TTC549 (cell line): ENCODE results near the gene ASPM.
A peak's percentile ranks its signal among the peaks of the same experiment; 100 is the strongest.

ENCODE experiments used
- FAIRE-seq: peaks from 2 replicates; lab custom pipeline; 2012; peaks lifted over from hg19 to GRCh38; lab: Jason Lieb, UNC

ASPM gene, protein sequence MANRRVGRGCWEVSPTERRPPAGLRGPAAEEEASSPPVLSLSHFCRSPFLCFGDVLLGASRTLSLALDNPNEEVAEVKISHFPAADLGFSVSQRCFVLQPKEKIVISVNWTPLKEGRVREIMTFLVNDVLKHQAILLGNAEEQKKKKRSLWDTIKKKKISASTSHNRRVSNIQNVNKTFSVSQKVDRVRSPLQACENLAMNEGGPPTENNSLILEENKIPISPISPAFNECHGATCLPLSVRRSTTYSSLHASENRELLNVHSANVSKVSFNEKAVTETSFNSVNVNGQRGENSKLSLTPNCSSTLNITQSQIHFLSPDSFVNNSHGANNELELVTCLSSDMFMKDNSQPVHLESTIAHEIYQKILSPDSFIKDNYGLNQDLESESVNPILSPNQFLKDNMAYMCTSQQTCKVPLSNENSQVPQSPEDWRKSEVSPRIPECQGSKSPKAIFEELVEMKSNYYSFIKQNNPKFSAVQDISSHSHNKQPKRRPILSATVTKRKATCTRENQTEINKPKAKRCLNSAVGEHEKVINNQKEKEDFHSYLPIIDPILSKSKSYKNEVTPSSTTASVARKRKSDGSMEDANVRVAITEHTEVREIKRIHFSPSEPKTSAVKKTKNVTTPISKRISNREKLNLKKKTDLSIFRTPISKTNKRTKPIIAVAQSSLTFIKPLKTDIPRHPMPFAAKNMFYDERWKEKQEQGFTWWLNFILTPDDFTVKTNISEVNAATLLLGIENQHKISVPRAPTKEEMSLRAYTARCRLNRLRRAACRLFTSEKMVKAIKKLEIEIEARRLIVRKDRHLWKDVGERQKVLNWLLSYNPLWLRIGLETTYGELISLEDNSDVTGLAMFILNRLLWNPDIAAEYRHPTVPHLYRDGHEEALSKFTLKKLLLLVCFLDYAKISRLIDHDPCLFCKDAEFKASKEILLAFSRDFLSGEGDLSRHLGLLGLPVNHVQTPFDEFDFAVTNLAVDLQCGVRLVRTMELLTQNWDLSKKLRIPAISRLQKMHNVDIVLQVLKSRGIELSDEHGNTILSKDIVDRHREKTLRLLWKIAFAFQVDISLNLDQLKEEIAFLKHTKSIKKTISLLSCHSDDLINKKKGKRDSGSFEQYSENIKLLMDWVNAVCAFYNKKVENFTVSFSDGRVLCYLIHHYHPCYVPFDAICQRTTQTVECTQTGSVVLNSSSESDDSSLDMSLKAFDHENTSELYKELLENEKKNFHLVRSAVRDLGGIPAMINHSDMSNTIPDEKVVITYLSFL (N-terminal part only)

DNA sequence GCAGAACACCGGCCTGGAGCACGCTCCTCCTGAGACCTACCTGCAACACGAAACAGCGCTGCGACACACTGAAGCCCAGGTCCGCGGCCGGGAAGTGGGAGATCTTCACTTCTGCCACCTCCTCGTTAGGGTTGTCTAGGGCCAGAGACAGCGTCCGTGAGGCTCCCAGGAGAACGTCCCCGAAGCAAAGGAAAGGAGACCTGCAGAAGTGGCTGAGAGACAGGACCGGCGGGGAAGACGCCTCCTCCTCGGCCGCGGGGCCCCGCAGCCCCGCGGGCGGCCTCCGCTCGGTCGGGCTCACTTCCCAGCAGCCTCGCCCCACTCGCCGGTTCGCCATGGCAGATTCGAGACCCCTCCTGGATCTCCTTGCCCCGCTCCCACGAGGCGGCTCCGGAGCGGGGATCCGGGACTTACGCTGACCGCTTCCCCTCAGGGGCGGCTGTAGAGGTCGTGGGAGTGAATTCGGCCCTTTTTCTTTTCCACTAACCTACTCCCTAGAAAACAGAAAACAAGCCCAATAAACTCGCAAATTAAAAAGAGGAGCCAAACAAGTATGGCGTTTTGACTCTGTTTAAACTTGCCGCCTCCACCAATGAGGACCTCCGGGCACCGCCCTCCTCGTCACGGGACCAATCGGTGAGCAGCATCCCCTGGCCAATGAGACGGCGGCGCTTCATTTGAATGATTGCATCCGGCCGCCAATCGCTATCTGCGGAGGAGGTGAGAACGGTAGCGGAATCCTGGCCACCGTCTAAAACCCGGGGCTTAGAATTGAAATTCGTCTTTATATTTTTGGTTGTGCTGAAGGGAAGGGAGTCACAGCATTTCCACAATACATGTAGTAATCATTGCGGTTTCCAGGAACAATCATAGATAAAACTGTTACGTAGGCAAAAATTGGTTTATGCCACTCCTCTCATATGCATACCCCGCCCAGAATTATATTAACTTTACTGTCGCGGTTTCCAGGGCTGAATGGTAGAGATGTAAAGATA, at the start of gene ASPM:
Gene ASPM, minus strand, starts transcription at position 569 of the 995 bp plus-strand sequence. Its CDS starts 232 bp downstream, at position 337.
- peak; percentile 99 for FAIRE-seq

DNA sequence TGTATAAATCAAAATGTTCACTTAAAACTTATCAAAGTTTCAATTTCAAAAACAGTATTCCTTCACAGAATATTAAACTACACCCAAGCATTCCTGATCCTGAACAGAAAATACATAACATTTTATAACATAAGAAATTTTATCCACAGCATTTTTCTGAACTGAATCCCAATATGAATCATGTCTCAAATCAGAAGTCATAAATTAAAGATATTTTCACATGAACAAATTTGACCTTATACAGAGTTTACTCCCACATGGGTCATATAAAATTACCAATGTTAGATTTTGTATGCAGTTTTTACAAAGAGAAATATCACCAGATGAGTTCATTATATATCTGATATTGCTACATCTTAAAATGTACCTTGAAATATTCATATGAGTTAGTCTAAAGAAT, 48.6 kb upstream of the ASPM start:
- peak; percentile 43 for FAIRE-seq

DNA sequence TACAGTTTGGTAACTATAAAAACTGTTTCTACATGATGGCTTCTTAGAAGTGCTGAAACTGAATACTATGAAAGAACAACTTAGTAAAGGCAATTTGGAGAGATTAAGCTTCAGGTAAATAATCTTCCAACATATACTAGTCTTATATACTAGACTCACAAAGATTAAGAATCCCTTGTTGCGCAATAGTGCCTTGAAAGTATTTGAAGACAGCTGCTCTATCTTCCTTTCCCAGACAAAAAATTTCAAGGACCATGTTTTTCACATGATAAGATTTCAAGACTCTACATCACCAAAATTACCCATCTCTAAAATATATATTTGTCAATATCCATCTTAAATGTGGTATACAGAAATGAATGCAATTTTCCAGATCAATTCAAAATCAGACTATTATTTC, 37.7 kb upstream of the ASPM start:
- FAIRE-seq: no peak

DNA sequence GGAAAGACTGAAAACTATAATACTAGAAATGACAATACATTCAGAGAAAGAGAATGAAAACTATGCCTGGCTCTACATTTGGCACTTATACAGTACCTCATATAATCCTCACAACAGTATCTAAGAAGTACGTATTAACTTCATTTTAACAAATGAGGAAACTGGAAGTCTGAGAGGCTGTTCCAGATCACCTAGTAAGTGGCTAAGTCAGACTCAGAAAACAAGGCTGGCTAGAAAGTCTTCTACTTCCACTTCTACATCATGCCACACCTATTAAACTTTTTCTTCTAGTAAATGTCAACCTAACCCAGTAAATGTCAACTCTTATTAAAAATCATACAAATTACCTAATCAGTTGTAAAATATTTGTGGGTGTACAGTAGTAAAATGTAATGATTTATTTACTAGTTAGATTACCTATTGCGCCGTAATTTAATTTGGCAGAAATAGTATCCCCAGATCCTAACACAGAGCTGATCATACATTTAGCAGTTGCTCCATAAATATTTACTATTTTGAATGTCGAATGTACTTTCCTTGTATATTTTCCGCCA, 36.8 kb upstream of the ASPM start:
- no peak for FAIRE-seq

DNA sequence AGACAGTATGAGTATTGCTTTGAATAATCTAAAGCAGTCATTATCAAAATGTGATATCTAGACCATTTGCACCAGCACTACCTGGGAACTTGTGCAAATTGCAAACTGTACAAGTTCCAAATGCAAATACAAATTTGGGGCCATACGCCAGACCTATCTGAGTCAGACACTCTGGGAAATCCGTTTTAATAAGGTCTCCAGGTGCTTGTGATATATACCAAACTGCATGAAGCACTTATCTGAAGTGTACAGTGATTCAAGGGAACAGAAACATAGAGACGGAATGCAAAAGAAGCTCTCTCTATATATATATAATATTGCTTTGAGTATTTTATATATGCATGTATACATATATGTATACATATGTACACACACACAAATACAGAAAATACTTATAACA, 36.2 kb upstream of the ASPM start:
- no peak for FAIRE-seq

DNA sequence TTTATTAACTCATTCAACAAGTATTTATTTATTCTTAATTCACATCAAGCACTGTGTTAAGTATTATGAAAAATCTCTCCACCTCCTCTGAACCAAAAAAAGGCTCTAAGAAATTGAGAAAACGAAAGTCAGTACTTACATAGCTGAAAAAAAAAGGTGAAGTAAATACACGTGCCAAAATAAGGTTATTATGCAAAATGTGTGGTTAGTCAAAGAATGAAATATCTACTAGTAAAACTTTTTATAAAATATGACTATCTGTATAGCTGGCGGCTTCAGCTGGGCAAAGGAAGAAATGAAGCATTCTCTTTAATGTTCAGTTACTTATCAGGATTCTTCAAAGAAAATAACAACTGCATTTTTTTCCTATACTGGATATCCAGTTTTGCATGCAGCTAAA, 35.5 kb upstream of the ASPM start:
- no peak for FAIRE-seq

DNA sequence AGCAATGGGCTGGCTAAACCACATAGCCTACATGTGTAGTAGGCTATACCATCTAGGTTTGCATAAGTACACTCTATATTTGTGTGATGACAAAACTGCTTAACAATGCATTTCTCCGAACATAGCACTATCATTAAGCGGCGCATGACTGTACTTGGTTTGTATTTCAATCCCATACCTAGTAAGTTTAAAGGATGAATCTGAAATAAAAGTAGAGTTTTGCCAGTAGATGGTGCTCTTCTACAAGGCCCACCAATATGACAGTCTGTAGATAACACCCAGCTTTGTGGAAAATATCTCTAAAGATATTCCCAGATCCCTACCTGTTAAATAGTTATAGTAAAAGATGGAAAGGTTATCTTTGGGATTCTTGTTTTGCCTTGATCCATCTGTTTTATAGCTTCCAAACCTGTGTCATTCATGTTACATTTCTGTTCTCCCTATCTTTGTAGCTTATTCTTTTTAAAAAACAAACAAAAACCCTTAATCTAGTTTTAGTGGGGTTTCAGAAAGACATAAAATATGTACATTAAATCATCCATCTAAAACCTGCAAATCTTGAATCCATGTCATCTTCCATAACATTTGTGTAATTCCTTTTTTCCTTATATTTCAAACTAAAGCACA, 33.9 kb upstream of the ASPM start:
- peak; percentile 94 for FAIRE-seq

DNA sequence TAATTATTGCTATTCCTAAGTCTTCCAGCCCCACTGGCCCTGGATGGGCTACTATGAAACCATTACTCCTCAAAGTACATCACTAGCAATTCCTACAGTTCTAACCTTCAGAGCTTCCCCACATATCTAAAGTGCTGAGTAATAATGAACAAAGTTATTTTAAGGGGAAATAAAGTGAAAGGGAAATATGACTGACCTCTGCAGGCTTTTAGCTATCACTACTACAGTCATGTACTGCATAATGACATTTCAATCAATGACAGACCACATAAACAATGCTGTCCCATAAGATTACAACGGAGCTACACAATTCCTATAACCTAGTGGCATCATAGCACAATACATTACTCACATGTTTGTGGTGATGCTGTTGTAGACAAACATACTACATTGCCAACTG, 32.5 kb upstream of the ASPM start:
- no peak for FAIRE-seq

DNA sequence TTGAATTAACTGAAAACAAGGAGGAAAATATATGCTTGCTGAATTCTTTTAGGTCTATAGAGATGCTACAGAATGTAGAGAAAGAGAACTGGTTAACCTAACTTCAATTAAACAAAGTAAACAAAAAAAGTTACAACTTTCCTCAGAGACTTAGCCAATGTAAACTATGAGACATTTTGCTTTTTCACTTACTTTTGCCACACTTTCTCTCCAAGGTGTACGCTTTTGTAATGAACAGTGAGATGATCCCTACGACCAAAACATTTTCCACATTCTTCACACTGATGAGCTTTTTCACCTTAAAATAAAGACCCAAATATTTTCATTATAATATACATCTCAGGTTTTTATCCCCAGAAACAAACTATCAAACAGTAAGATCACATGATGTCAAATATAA, 28.3 kb upstream of the ASPM start:
- peak; percentile 22 for FAIRE-seq

DNA sequence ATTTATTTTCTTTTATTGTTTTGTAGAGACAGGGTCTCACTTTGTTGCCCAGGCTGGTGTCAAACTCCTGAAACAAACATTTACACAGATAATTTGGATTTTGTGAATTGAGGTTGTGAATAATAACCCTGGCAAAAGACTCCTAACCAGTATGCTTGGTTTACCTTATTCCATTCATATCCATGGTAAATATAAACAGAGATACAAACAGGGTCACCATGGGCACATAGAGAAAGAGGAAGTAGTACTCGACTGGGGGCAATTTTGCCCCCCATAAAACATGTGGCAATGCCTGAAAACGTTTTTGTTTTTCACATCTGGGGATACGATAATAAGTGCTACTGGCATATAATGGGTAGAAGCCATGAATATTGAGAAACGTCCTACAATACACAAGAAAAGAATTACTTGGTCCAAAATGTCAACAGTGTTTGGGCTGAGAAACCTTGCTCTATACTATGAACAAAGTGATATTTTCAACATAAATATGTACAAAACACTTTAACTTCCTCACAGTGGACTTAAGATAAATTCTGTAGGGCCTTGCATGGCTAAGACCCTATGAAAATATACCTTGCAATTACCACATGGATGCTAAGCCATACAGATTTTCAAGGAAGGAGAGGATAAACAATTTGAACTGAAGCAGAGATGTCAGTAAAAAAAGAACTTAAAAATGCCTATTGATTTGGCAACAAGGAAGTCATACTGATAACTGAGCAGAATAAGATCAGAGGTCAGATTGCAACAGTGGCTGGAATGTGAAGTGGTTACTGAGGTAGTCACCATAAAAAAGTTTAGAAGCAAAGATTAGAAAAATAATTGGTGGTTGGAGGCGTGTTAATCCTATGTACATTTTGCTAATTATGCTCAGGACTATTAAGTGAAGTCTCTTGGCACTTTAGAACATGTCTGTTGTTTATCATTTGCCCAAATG, 27.4 kb upstream of the ASPM start:
- no peak for FAIRE-seq

DNA sequence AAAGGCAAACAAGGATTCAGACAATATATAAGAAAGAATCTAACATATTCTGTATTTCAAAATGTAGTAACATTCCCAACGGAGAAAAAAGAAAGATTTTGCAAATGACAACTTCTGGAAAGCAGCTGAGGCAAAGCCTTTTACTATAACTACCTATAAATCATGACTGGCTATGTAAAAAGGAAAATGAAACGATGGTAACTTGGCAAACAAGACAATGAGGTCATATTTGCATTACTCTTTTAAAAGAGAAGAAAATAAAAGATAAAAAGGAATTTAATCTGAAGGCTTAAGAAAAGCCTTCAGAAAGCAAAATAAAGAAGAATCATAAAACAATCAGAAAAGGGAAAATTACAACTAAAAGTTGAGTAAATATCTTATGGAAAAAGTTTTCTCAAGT, 25.1 kb upstream of the ASPM start:
- FAIRE-seq: no peak

DNA sequence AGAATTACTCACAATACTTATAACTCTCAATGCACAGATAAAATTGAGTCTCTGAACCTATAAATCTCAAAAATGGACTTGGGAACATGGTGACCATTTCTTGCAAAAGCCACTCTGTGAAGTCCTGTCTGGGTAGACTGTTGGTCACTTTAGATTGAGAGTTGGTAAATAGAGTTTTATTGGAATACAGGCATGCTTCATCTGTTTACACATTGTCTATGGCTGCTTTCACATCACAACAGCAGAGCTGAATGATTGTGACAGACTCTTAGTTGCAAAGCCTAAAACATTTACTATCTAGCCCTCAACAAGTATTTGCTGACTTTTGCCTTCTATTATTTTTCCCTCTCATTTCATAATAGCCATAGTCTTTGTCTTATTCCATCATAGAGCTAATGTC, 24.1 kb upstream of the ASPM start:
- FAIRE-seq: no peak

DNA sequence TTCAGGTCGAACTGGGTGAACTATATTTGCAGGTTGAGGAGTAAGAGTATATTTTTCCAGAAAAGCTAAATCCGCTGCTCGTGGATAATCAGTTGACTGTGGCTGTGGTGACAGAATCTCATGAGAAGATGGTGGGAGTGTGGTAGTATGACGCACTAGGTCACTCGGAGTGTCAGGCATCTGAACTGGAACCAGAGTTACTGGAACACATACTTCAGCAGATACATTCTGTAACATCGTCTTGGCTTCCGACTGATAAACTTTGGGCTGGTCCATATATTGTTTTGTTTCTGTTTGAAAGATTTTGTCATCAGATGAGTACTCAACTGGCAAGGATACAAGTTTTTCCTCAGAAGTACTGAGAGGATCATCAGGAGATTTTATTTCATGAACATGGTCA, 13.0 kb upstream of the ASPM start:
- FAIRE-seq: no peak

DNA sequence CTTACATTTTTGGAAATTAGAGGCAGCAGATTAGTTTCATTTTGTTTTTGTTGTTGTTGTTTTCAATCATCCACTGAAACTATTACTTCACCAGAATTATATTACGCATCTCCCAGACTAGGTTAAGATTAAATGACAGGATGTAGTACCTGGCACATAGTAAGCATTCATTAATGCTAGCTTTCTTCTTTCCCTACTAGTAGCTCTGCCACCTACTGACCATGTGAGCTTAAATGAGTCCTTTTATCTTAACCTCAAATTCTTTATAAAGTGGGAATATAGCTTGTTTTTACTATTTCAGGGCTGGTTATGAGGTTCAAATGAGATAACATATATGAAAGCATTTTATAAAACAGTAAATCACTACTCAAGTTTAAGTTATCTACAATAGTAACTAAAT, 10.2 kb upstream of the ASPM start:
- FAIRE-seq: no peak

DNA sequence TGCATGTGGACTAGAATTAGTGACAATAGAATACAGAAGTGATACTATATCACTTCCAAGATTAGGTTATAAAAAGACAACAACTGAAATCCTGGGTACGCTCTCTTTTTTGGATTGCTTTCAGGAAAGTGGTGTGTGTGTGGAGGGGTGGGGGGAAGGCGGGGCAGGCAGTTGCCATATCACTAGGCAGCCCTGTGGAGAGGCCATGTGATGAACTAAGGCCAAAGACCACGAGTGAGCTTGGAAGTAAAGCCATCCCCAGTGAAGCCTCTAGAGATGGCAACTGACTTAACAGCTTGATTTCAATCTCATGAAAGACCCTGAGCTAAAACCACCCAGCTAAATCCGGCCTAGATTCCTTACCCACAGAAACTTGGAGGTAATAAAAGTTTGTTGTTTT, 6.2 kb upstream of the ASPM start:
- FAIRE-seq: no peak

DNA sequence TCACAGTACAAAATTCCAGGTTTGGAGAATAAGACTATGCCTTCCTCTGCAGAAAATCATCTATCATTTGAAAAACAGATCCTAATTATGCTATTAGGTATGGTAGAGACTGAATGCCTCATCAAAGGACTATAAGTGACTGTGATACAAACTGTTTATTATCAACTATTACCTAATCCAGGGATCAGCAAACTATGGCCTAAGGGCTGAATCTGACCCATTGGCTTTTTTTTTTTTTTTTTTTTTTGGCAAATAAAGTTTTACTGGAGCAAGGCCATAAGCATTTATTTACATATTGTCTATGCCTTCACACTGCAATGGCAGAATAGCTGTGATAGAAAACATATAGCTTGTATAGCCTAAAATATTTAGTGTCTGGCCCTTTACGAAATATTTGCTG, 4.7 kb upstream of the ASPM start:
- FAIRE-seq: no peak

DNA sequence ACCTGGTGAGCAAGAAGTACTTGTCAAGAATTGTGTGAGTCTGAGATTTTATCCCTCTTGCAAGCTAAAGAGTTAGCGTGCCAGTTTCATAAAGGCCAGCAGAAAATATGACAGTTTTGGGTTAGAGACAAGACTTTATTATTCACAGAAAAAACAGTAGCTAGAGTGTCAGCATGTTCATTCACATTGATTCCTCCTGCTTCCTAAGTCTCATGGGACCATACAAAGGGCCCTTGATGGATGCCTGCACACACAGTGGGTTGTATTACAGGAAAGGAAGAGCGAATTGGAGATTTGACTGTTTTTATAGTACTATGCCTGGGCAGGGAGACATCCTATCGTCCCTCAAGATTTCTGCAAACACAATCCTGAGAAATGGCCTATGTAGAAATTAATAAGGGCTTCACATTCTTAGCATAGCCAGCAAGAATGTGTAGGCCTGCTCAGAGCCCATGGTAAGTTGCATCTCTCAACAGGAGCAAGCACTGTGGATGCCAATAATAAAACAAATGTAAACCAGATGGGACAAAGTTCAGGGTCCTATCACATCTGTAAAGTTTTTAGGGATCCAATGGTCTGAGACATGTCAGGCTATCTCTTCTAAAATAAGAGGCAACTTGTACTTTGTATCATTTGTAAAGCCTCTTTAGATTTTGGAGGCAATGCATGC, 4.0 kb upstream of the ASPM start:
- FAIRE-seq: no peak

DNA sequence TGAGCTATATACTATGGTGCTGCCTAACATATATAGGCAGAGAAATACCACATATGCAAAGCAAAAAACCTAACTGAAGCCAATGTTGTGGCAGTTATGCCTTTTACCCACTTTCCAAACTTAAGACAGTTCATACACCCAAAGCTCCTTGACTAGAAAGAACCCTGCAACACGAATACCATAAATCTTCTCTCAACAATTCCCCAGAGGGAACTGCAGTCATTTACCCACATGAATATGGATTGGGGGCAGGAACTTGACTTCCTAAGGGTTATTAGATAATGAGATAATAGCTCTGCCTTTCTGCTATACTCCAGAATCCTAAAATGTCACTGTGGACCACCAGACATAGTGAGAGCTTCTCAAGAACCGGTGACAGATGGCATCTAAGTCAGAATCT, 2.9 kb upstream of the ASPM start:
- no peak for FAIRE-seq

DNA sequence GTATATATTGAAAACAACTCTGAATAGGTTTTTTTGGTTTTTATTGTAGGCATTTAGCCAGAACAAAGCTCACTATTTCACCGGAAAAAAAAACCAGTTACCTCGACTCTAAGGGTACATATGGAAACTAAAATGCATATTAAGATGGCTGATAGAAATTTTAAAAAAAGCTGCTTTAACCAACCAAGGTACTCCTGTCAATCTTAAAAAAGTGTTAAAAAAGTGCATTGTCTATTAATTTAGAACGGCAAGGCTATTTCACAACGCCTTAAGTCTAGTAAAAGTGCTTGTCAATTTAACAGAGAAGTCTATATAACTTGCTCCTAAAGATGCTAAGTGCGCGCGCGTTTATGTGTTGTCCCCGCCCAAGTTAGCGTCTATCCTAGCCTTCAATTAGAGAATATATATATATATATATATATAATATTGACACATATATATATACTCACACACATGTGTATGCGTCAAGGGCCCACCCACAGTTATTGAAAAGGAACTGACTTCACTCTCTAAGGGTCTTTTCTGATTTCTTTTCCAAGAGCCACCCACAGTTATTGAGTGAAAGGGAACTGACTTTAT, 934 bp downstream of the ASPM start:
- FAIRE-seq: no peak
